Aorta (tissue), 5 donors: ENCODE data around the gene IZUMO2. TPM values are rescaled to one million over a fixed set of nuclear protein-coding genes. Genes with fewer than 3 reads are reported as not detected.

ENCODE experiments used
- ATAC-seq: fragments of 200-7000 bp; cut with Tn5 transposase; one replicate; pipeline ENCODE4 v1.9.1; 2022; ENCODE audit warnings: moderate library complexity; ENCODE audit not compliant: low FRiP score
- DNase-seq, 2 donors: peaks; one replicate each; pipeline ENCODE4 v3.0.0-alpha.2; 2020
- H3K27ac ChIP-seq, 2 donors: one replicate each; pipeline ENCODE4 v1.5.1; 2013; ENCODE audit warnings: low read length in 2 of 2, mild to moderate bottlenecking in 2 of 2, moderate library complexity in 2 of 2, control low read depth in 1 of 2, inconsistent platforms in 1 of 2, low read depth in 1 of 2
- H3K27me3 ChIP-seq, 2 donors: one replicate each; pipeline ENCODE4 v1.6.1; 2013; ENCODE audit warnings: control low read depth in 1 of 2, low read length in 1 of 2, mild to moderate bottlenecking in 1 of 2, moderate library complexity in 1 of 2; ENCODE audit not compliant: insufficient read depth in 2 of 2, control insufficient read depth in 1 of 2
- H3K36me3 ChIP-seq, 2 donors: one replicate each; pipeline ENCODE4 v1.6.1; 2013; ENCODE audit warnings: control low read depth in 1 of 2, low read length in 1 of 2, mild to moderate bottlenecking in 1 of 2; ENCODE audit not compliant: insufficient read depth in 2 of 2, control insufficient read depth in 1 of 2
- H3K4me1 ChIP-seq, 2 donors: one replicate each; pipeline ENCODE4 v1.6.1; 2013; ENCODE audit warnings: low read length in 2 of 2, control low read depth in 1 of 2, mild to moderate bottlenecking in 1 of 2, moderate library complexity in 1 of 2; ENCODE audit not compliant: insufficient read depth in 2 of 2, control insufficient read depth in 1 of 2
- H3K4me3 ChIP-seq, 2 donors: one replicate each; pipeline ENCODE4 v1.5.1; 2013; ENCODE audit warnings: low read length in 2 of 2, control low read depth in 1 of 2, mild to moderate bottlenecking in 1 of 2
- H3K9me3 ChIP-seq: one replicate; pipeline ENCODE4 v1.6.1; 2013; ENCODE audit warnings: mild to moderate bottlenecking, low read length; ENCODE audit not compliant: control insufficient read depth
- WGBS, 2 donors: extraction: QIAGEN DNeasy Blood & Tissue Kit; methylation state at CpG; one replicate each; pipeline ENCODE4 v1.1.7; 2013; 5-methylcytosine and 5-hydroxymethylcytosine counted together
- intact Hi-C, 2 donors: fragments of 100-400 bp; cut with DNase I; formaldehyde crosslinking; loops; one replicate each; pipeline versions ENCODE4 v1.14.2 to v1.15.0; 2022
- polyA plus RNA-seq, 2 donors: library from polyadenylated mRNA; stranded (reverse); fragments of 200-250 nt; gene quantifications; one replicate each; pipeline ENCODE4 v1.2.3, GENCODE V29; 2013
- total RNA-seq, 2 donors: library from RNA; stranded (reverse); fragmentation: NEBNext Ultra II Directional; extraction: Animal tissue kit (Norgen Biotek cat#: 25700); gene quantifications; one replicate each; pipeline ENCODE4 v1.2.1, GENCODE V29; 2021
- donor health status: healthy with polysubstance abuse.
- donor health status: Bipolar disorder and iron deficiency.
- donor health status: DM: no; HTN: no; CAD: no.
- donor health status: DM: no; HTN: no; CAD: no.
- donor health status: DM: yes; HTN: yes; CAD: no.

The IZUMO2 gene
- total and polyA plus RNA-seq, 4 donors, result not detected

DNA sequence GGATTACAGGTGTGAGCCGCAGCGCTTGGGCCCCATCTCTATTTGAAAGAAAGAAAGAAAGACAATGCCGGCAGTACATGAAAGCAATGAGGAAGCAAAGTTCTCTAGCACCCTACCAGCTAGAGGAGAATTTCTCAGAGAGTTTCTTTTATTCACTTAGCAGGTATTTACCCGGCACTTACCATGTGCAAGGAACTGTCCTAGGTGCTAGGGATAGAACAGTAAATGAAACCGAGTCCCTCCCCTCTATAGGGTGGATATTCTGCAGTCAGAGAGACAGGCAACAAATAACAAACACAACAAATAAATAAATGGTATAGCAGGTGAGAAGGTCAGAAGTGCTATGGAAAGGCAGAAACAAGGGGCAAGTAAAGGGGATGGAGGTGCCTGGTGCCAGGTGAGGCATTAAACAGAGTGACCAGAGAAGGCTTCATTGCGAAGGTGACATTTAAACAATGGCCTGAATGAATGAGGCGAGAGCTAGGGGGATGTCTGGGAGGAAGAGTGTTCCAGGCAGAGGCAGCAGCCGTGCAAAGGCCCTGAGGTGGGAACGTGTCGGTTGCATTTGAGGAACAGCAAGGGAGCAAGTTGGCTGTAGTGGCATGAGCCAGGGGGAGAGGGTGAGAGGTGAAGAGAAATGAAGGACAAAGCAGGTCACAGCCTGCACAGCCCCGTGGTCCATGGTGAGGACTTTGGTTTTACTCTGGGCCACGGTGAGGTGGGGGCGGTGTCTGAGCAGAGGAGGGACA, 29.6 kb upstream of the IZUMO2 start:
- ATAC-seq, result no peak
- H3K4me1 ChIP-seq, result no peaks in the 10 kb centered on the region
- intact Hi-C loops, result no loop called here
- DNase-seq, result no peak
- 67 to 71% methylated on average over 13 of the region's 13 CpGs for WGBS, 2 donors
- no peaks in the 10 kb centered on the region for H3K36me3 ChIP-seq
- no peaks in the 10 kb centered on the region for H3K27me3 ChIP-seq
- peaks cover 2% of the 10 kb centered on the region for H3K9me3 ChIP-seq
- no peak overlapping the region for H3K27ac ChIP-seq
- no peak overlapping the region for H3K4me3 ChIP-seq

DNA sequence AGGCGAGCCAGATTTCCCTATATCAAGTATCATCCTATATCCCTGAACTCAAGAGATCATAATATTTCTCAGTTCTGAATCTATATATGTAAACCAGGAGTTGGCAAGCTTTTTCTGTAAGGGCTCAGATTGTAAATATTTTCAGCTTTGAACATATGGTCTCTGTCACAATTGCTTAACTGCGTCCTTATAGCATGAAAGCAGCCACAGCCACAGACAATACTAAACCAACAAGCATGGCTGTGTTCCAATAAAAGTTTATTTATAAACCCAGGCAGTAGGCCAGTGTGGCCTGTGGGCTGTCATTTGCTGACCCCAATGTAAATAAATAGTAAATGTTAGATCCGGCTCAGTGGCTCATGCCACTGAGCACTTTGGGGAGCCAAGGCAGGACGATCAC, 28.1 kb upstream of the IZUMO2 start:
- 43 to 46% methylated on average over 4 of the region's 4 CpGs for WGBS, 2 donors

DNA sequence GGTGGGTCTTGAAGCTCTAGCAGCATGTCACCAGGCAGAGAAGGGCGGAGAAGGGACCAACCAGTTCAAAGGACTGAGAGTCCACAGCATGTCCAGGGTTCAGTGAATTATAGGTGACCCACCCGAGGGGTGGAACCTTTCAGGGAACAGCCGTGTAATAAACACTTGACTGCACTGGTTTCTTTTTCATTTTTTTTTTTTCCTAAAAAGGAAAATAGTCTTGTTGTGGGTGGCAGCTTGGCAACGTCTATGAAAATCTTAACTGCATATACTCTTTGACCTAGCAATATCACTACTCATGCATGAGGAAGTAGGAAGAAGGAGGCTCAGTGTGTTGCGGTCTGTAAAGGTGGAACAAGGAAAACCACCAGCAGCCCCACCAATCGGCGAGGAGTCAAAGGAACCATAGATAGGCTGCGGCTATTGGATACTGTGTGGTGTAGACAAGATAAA, 27.4 kb upstream of the IZUMO2 start:
- DNase-seq (no peak), ATAC-seq (no peak)
- WGBS, 2 donors, result 68 to 71% methylated on average over 8 of the region's 8 CpGs
- Histone ChIP-seq H3K4me1 (no peaks in the 10 kb centered on the region), H3K27ac (no peak overlapping the region), H3K36me3 (no peaks in the 10 kb centered on the region), H3K4me3 (no peak overlapping the region), H3K9me3 (peaks cover 2% of the 10 kb centered on the region), H3K27me3 (no peaks in the 10 kb centered on the region)
- intact Hi-C loops, result no loop called here

More for the DNA sequence above, 28.1 kb upstream of the IZUMO2 start:
- no peak overlapping the region for H3K27ac ChIP-seq
- DNase-seq, result no peak
- H3K4me3 ChIP-seq, result no peak overlapping the region
- H3K4me1 ChIP-seq, result no peaks in the 10 kb centered on the region
- no peaks in the 10 kb centered on the region for H3K27me3 ChIP-seq
- intact Hi-C loops, result no loop called here
- H3K9me3 ChIP-seq, result peaks cover 2% of the 10 kb centered on the region
- no peaks in the 10 kb centered on the region for H3K36me3 ChIP-seq
- ATAC-seq, result no peak

- H3K36me3 ChIP-seq, result no peaks in the 10 kb centered on the region
- no peak overlapping the region for H3K4me3 ChIP-seq
- H3K27ac ChIP-seq, result no peak overlapping the region
- no peaks in the 10 kb centered on the region for H3K27me3 ChIP-seq
- H3K9me3 ChIP-seq, result peaks cover 2% of the 10 kb centered on the region
- DNase-seq (no peak), ATAC-seq (no peak)
- intact Hi-C loops, result no loop called here
- WGBS, 2 donors, result 69% methylated on average over 8 of the region's 8 CpGs
- no peaks in the 10 kb centered on the region for H3K4me1 ChIP-seq
Observed at GRCh38 chr19:50189331-50189730, 26.2 kb upstream of the IZUMO2 start.

- Histone ChIP-seq H3K27ac (no peak overlapping the region), H3K27me3 (no peaks in the 10 kb centered on the region), H3K4me1 (no peaks in the 10 kb centered on the region), H3K36me3 (no peaks in the 10 kb centered on the region), H3K9me3 (peaks cover 2% of the 10 kb centered on the region), H3K4me3 (no peak overlapping the region)
- ATAC-seq (no peak), DNase-seq (no peak)
- 77 to 82% methylated on average over 13 of the region's 13 CpGs for WGBS, 2 donors
- intact Hi-C loops, result no loop called here
Observed at GRCh38 chr19:50187937-50188336, 24.9 kb upstream of the IZUMO2 start.

GRCh38 chr19:50184196-50184595, 21.1 kb upstream of the IZUMO2 start:
- no peak for ATAC-seq
- intact Hi-C loops, result no loop called here
- WGBS, 2 donors, result 15 to 21% methylated on average over 1 of the region's 1 CpG

GRCh38 chr19:50181121-50181520, 18.0 kb upstream of the IZUMO2 start:
- no peaks in the 10 kb centered on the region for H3K4me1 ChIP-seq
- H3K9me3 ChIP-seq, result peaks cover 4% of the 10 kb centered on the region
- no peaks in the 10 kb centered on the region for H3K27me3 ChIP-seq
- no peaks in the 10 kb centered on the region for H3K36me3 ChIP-seq
- intact Hi-C loops, result no loop called here
- DNase-seq (no peak), ATAC-seq (no peak)
- WGBS, 2 donors, result 66 to 74% methylated on average over 5 of the region's 5 CpGs
- H3K4me3 ChIP-seq, result no peak overlapping the region
- no peak overlapping the region for H3K27ac ChIP-seq

More at GRCh38 chr19:50184196-50184595, 21.1 kb upstream of the IZUMO2 start:
- no peak for DNase-seq
- no peaks in the 10 kb centered on the region for H3K36me3 ChIP-seq
- H3K4me1 ChIP-seq, result no peaks in the 10 kb centered on the region
- H3K27me3 ChIP-seq, result no peaks in the 10 kb centered on the region
- no peak overlapping the region for H3K27ac ChIP-seq
- peaks cover 3% of the 10 kb centered on the region for H3K9me3 ChIP-seq
- H3K4me3 ChIP-seq, result no peak overlapping the region

GRCh38 chr19:50178859-50179537, 15.9 kb upstream of the IZUMO2 start:
- ATAC-seq, result no peak

DNA sequence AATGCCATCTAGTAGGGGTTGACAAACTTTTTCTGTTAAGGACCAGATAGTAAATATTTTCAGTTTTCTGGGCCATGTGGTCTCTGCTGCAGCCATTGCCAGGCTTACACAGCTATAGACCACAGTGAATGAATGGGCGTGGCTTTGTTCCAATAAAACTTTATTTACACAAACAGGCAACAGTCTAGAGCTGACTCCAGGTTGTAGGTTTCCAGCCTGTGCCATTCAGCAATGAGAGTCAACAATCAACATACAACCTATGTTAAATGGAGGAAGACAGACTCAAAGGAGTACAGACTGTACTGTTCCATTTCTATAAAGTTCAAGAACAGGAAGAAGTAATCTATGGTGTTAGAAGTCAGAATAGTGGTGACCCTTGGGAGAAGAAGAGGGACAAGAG, 15.2 kb upstream of the IZUMO2 start:
- Histone ChIP-seq H3K27ac (no peak overlapping the region), H3K4me3 (no peak overlapping the region), H3K27me3 (no peaks in the 10 kb centered on the region), H3K9me3 (peaks cover 4% of the 10 kb centered on the region), H3K4me1 (no peaks in the 10 kb centered on the region), H3K36me3 (no peaks in the 10 kb centered on the region)
- DNase-seq, result no peak
- 67 to 68% methylated on average over 1 of the region's 1 CpG for WGBS, 2 donors
- no peak for ATAC-seq
- intact Hi-C loops, result no loop called here

More at GRCh38 chr19:50178859-50179537, 15.9 kb upstream of the IZUMO2 start:
- Histone ChIP-seq H3K27ac (no peak overlapping the region), H3K4me3 (no peak overlapping the region), H3K27me3 (no peaks in the 10 kb centered on the region), H3K36me3 (no peaks in the 10 kb centered on the region), H3K9me3 (peaks cover 4% of the 10 kb centered on the region), H3K4me1 (no peaks in the 10 kb centered on the region)
- no peak for DNase-seq
- WGBS, 2 donors, result 43 to 44% methylated on average over 9 of the region's 9 CpGs
- intact Hi-C loops, result no loop called here
